ENCODE results near the gene LSM11. TPM values are rescaled to one million over a fixed set of nuclear protein-coding genes. Genes with fewer than 3 reads are reported as not detected.

Gene LSM11
- total RNA-seq, 6 experiments from 2014 or later: 0.75 to 1.5 (median 1.0) TPM

GRCh38 chr5:157766442-157766841 lies 22.9 kb downstream of the LSM11 start:
- Histone ChIP-seq H3K9me3 (no peaks in the 10 kb centered on the region), H3K36me3 (no peaks in the 10 kb centered on the region), H3K4me3 (no peak overlapping the region), H3K4me1 (no peaks in the 10 kb centered on the region), H3K27ac (no peak overlapping the region), H3K27me3 (no peaks in the 10 kb centered on the region)
- ATAC-seq (no peak), DNase-seq (no peak)
- TF ChIP-seq CTCF (IDR thresholded peaks at IDR 0.05) (no peak), POLR2A (IDR thresholded peaks at IDR 0.05) (no peak)
- intact Hi-C loops (cut with DNase I): no loop called here
- 91% methylated on average over 7 of the region's 7 CpGs for WGBS (ENCODE audit: insufficient coverage, low coverage, low lambda C conversion rate, missing lambda C conversion rate)

GRCh38 chr5:157766902-157767301 lies 23.4 kb downstream of the LSM11 start:
- no peak for TF ChIP-seq CTCF (IDR thresholded peaks at IDR 0.05)
- TF ChIP-seq POLR2A (IDR thresholded peaks at IDR 0.05): no peak

GRCh38 chr5:157767689-157768088 lies 24.2 kb downstream of the LSM11 start:
- Histone ChIP-seq H3K27me3 (no peaks in the 10 kb centered on the region), H3K9me3 (no peaks in the 10 kb centered on the region), H3K4me3 (no peak overlapping the region), H3K36me3 (no peaks in the 10 kb centered on the region), H3K4me1 (no peaks in the 10 kb centered on the region), H3K27ac (no peak overlapping the region)
- DNase-seq (no peak), ATAC-seq (no peak)
- intact Hi-C loops (cut with DNase I): no loop called here
- TF ChIP-seq CTCF (IDR thresholded peaks at IDR 0.05) (no peak), POLR2A (IDR thresholded peaks at IDR 0.05) (no peak)
- 100% methylated on average over 1 of the region's 3 CpGs for WGBS (ENCODE audit: insufficient coverage, low coverage, low lambda C conversion rate, missing lambda C conversion rate)

More at GRCh38 chr5:157766902-157767301, 23.4 kb downstream of the LSM11 start:
- H3K27ac ChIP-seq: no peak overlapping the region
- no peak for DNase-seq
- intact Hi-C loops (cut with DNase I): no loop called here
- no peak overlapping the region for H3K4me3 ChIP-seq
- no peaks in the 10 kb centered on the region for H3K27me3 ChIP-seq
- H3K36me3 ChIP-seq: no peaks in the 10 kb centered on the region
- WGBS (ENCODE audit: insufficient coverage, low coverage, low lambda C conversion rate, missing lambda C conversion rate): 63% methylated on average over 1 of the region's 1 CpG
- H3K9me3 ChIP-seq: no peaks in the 10 kb centered on the region
- no peak for ATAC-seq
- no peaks in the 10 kb centered on the region for H3K4me1 ChIP-seq

- no peak for TF ChIP-seq POLR2A (IDR thresholded peaks at IDR 0.05)
- TF ChIP-seq CTCF (IDR thresholded peaks at IDR 0.05): no peak
- no peak overlapping the region for H3K4me3 ChIP-seq
- no peaks in the 10 kb centered on the region for H3K27me3 ChIP-seq
- DNase-seq (no peak), ATAC-seq (no peak)
- H3K9me3 ChIP-seq: no peaks in the 10 kb centered on the region
- H3K4me1 ChIP-seq: no peaks in the 10 kb centered on the region
- no peak overlapping the region for H3K27ac ChIP-seq
- WGBS (ENCODE audit: insufficient coverage, low coverage, low lambda C conversion rate, missing lambda C conversion rate): 86% methylated on average over 3 of the region's 4 CpGs
- intact Hi-C loops (cut with DNase I): no loop called here
- H3K36me3 ChIP-seq: no peaks in the 10 kb centered on the region
Measured at GRCh38 chr5:157770665-157771064, 27.2 kb downstream of the LSM11 start.

- Histone ChIP-seq H3K27ac (no peak overlapping the region), H3K4me1 (no peaks in the 10 kb centered on the region), H3K36me3 (no peaks in the 10 kb centered on the region), H3K4me3 (no peak overlapping the region), H3K9me3 (no peaks in the 10 kb centered on the region), H3K27me3 (no peaks in the 10 kb centered on the region)
- no peak for ATAC-seq
- no peak for TF ChIP-seq POLR2A (IDR thresholded peaks at IDR 0.05)
- TF ChIP-seq CTCF (IDR thresholded peaks at IDR 0.05): no peak
- DNase-seq: no peak
- intact Hi-C loops (cut with DNase I): no loop called here
- WGBS (ENCODE audit: insufficient coverage, low coverage, low lambda C conversion rate, missing lambda C conversion rate): 59% methylated on average over 10 of the region's 10 CpGs
Measured at GRCh38 chr5:157772127-157772526, 28.6 kb downstream of the LSM11 start.
